ENCODE results near the gene NSUN2.

- TF ChIP-seq CTCF (IDR thresholded peaks at IDR 0.05; ENCODE audit: insufficient read depth, low read depth, low read length), result no peak
- TF ChIP-seq EZH2 (IDR thresholded peaks at IDR 0.05; ENCODE audit: insufficient read depth, low read length), result no peak
Observed at GRCh38 chr5:6623228-6623627, 9.6 kb downstream of the NSUN2 start.
